A549 (cell line): ENCODE results near the gene MGME1. TPM values are rescaled to one million over a fixed set of nuclear protein-coding genes. Genes with fewer than 3 reads are reported as not detected.

Experiments
- ATAC-seq, 2 experiments: fragments of 200-7000 bp in 1 of 2; fragments of >200 bp in 1 of 2; cut with Nextera tagmentation in 1 of 2; cut with Tn5 transposase in 1 of 2; 3 replicates each; pipeline versions ENCODE4 v1.8.0 to v1.9.1; 2018 to 2020; ENCODE audit warnings: mild to moderate bottlenecking in 1 of 2, moderate library complexity in 1 of 2
- CTCF ChIA-PET: fragments of 300-600 bp; sonication (Branson Sonifier 250); formaldehyde crosslinking; extraction: SDS; loops from one replicate; lab custom pipeline; 2021; ENCODE audit warnings: antibody characterized with exemption, inconsistent platforms; lab: Yijun Ruan, JAX
- POLR2A ChIA-PET: fragments of 350-600 bp; formaldehyde crosslinking; extraction: SDS; loops from one replicate; lab custom pipeline; 2021; ENCODE audit warnings: antibody characterized with exemption, inconsistent platforms; lab: Yijun Ruan, JAX
- DNase-seq, 2 experiments: peaks; one replicate each; pipeline versions ENCODE4 v3.0.0 to v3.0.0-alpha.2; 2011 to 2016; ENCODE audit warnings: low read depth in 1 of 2, low spot score in 1 of 2
- FAIRE-seq: peaks from 2 replicates; lab custom pipeline; 2011; peaks lifted over from hg19 to GRCh38; lab: Jason Lieb, UNC
- H3K27ac ChIP-seq, 2 experiments: fragments of >200 bp; sonication (Bioruptor Twin); formaldehyde crosslinking; 3 replicates each; pipeline ENCODE4 v1.5.1; 2016 to 2017
- H3K4me1 ChIP-seq: fragments of >200 bp; sonication (Bioruptor Twin); formaldehyde crosslinking; 3 replicates; pipeline ENCODE4 v1.6.1; 2016
- H3K4me2 ChIP-seq: fragments of >200 bp; sonication (Bioruptor Twin); formaldehyde crosslinking; 3 replicates; pipeline ENCODE4 v1.6.1; 2016
- H3K4me3 ChIP-seq: fragments of >200 bp; sonication (Bioruptor Twin); formaldehyde crosslinking; 3 replicates; pipeline ENCODE4 v1.5.1; 2016
- H3K9me3 ChIP-seq: fragments of >200 bp; sonication (Bioruptor Twin); formaldehyde crosslinking; 3 replicates; pipeline ENCODE4 v1.6.1; 2016
- CBX2 ChIP-seq: fragments of 200-600 bp; sonication (generic); IDR thresholded peaks from 2 replicates; pipeline ENCODE4 v1.6.1; 2016; ENCODE audit warnings: low read depth, mild to moderate bottlenecking, borderline replicate concordance
- CBX8 ChIP-seq: fragments of 200-600 bp; sonication (generic); IDR thresholded peaks from 2 replicates; pipeline ENCODE4 v1.6.1; 2016
- EHF ChIP-seq: fragments of 250-450 bp; sonication (Bioruptor Pico); IDR thresholded peaks from 2 replicates; pipeline ENCODE4 v1.5.0; 2020; ENCODE audit warnings: mild to moderate bottlenecking
- EHMT2 ChIP-seq: fragments of 200-600 bp; sonication (generic); IDR thresholded peaks from 2 replicates; pipeline ENCODE4 v1.6.1; 2016; ENCODE audit warnings: antibody characterized with exemption, low read depth, mild to moderate bottlenecking, moderate library complexity
- FOSL2 ChIP-seq, 2 experiments: fragments of 450-650 bp in 1 of 2; fragments of >200 bp in 1 of 2; sonication (Bioruptor Twin) in 1 of 2; formaldehyde crosslinking; IDR thresholded peaks; 2 replicates each; pipeline versions ENCODE4 v1.5.0 to v1.6.1; 2016 to 2020; ENCODE audit warnings: mild to moderate bottlenecking in 1 of 2, moderate library complexity in 1 of 2
- HOXB5 ChIP-seq: fragments of 250-450 bp; sonication (Bioruptor Pico); IDR thresholded peaks from 2 replicates; pipeline ENCODE4 v1.5.0; 2020; ENCODE audit warnings: mild to moderate bottlenecking, moderate library complexity
- KDM5A ChIP-seq: fragments of 200-600 bp; sonication (generic); IDR thresholded peaks from 2 replicates; pipeline ENCODE4 v1.6.1; 2016; ENCODE audit warnings: antibody characterized with exemption, mild to moderate bottlenecking
- NPAS2 ChIP-seq: fragments of 250-450 bp; sonication (Bioruptor Pico); IDR thresholded peaks from 2 replicates; pipeline ENCODE4 v1.8.0; 2022; ENCODE audit warnings: mild to moderate bottlenecking, moderate library complexity, borderline replicate concordance
- NR3C1 ChIP-seq: fragments of >200 bp; sonication (Bioruptor Twin); formaldehyde crosslinking; IDR thresholded peaks from 3 replicates; pipeline ENCODE4 v1.6.1; 2017
- POLR2A ChIP-seq: IDR thresholded peaks from 2 replicates; pipeline ENCODE4 v1.6.1; 2012; ENCODE audit warnings: mild to moderate bottlenecking, low read length
- POLR2AphosphoS2 ChIP-seq: conservative IDR thresholded peaks from 2 replicates; pipeline ENCODE4 v1.6.1; 2012; ENCODE audit warnings: low read length, improper control_type of control experiment, inconsistent platforms
- RAD21 ChIP-seq, 2 experiments: fragments of >200 bp in 1 of 2; sonication (Bioruptor Twin) in 1 of 2; formaldehyde crosslinking in 1 of 2; IDR thresholded peaks in 1 of 2; conservative IDR thresholded peaks in 1 of 2; 2 replicates in 1 of 2; 3 replicates in 1 of 2; pipeline ENCODE4 v1.6.1; 2012 to 2018; ENCODE audit warnings: inconsistent platforms in 1 of 2
- RCOR1 ChIP-seq: fragments of 150-350 bp; IDR thresholded peaks from 2 replicates; pipeline ENCODE4 v1.6.1; 2014; ENCODE audit warnings: antibody characterized with exemption, low read length, low read depth
- TFCP2L1 ChIP-seq: fragments of 250-450 bp; sonication (Bioruptor Pico); IDR thresholded peaks from 2 replicates; pipeline ENCODE4 v1.5.0; 2021; ENCODE audit warnings: mild to moderate bottlenecking
- ZC3H11A ChIP-seq: fragments of 450-650 bp; IDR thresholded peaks from 2 replicates; pipeline ENCODE4 v1.6.1; 2014; ENCODE audit warnings: antibody characterized with exemption, mild to moderate bottlenecking
- ZNF302 ChIP-seq: fragments of 250-450 bp; sonication (Bioruptor Pico); IDR thresholded peaks from 2 replicates; pipeline ENCODE4 v1.9.0; 2021; ENCODE audit warnings: inconsistent platforms, mild to moderate bottlenecking, moderate library complexity
- ZSCAN20 ChIP-seq: fragments of 250-450 bp; sonication (Bioruptor Pico); IDR thresholded peaks from 2 replicates; pipeline ENCODE4 v1.8.0; 2022; ENCODE audit warnings: mild to moderate bottlenecking, moderate library complexity
- WGBS: methylation state at CpG from one replicate; pipeline ENCODE4 v1.1.6; 2017; ENCODE audit errors: missing lambda C conversion rate; 5-methylcytosine and 5-hydroxymethylcytosine counted together
- polyA plus RNA-seq, 4 experiments: library from polyadenylated mRNA; depleted of rRNA in 3 of 4; stranded (reverse); fragments of >200 nt; fragmentation: RNase III in 1 of 4; extraction: RNeasy Plus Mini Kit Qiagen cat#74134 plus additional on column Dnase treatment in 1 of 4; gene quantifications; 2 replicates in 3 of 4; 3 replicates in 1 of 4; pipeline ENCODE4 v1.2.3, GENCODE V29; 2011 to 2017
- TF ChIP-seq, protein P1 (sequence below): fragments of 200-600 bp; sonication (generic); IDR thresholded peaks from 2 replicates; pipeline ENCODE4 v1.6.1; 2016; ENCODE audit warnings: antibody characterized with exemption, mild to moderate bottlenecking, moderate library complexity
- TF ChIP-seq, protein P2 (sequence below): fragments of >200 bp; sonication (Bioruptor Twin); formaldehyde crosslinking; IDR thresholded peaks from 3 replicates; pipeline ENCODE4 v1.5.1; 2016
- TF ChIP-seq, protein P3 (sequence below): fragments of 450-650 bp; IDR thresholded peaks from 2 replicates; pipeline ENCODE4 v1.6.1; 2014; ENCODE audit warnings: antibody characterized with exemption

Gene MGME1
- polyA plus RNA-seq, 2 of the 4 experiments (the other 2 are of a cell fraction): 46.6 to 47.9 TPM

DNA sequence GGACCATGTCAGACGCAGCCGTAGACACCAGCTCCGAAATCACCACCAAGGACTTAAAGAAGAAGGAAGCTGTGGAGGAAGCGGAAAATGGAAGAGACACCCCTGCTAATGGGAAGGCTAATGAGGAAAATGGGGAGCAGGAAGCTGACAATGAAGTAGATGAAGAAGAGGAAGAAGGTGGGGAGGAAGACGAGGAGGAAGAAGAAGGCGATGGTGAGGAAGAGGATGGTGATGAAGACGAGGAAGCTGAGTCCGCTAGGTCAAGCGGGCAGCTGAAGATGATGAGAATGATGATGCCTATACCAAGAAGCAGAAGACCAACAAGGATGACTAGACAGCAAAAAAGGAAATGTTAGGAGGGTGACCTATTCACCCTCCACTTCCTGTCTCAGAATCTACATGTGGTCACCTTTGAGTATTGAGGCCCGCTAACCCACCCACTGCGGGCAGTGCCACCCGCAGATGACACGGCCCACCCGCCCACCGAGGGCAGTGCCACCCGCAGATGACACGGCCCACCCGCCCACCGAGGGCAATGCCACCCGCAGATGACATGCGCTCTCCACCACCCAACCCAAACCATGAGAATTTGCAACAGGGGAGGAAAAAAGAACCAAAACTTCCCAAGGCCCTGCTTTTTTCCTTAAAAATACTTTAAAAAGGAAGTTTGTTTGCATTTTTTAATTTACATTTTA, 43.3 kb downstream of the MGME1 start:
- 88% methylated on average over 20 of the region's 21 CpGs for WGBS
- Histone ChIP-seq H3K4me1 (no peaks in the 10 kb centered on the region), H3K4me2 (no peak overlapping the region), H3K4me3 (no peak overlapping the region), H3K27ac (no peak overlapping the region), H3K9me3 (no peaks in the 10 kb centered on the region)
- FAIRE-seq (no peak), DNase-seq (no peak), ATAC-seq (no peak)
- POLR2A ChIA-PET: no interaction called here
- CTCF ChIA-PET: interaction anchor here (1.1 kb wide), 1 partner anchor 10 kb away, joined by 3 read pairs; no protein-coding TSS in a partner anchor
- TF ChIP-seq ZC3H11A (no peak), NR3C1 (no peak)

DNA sequence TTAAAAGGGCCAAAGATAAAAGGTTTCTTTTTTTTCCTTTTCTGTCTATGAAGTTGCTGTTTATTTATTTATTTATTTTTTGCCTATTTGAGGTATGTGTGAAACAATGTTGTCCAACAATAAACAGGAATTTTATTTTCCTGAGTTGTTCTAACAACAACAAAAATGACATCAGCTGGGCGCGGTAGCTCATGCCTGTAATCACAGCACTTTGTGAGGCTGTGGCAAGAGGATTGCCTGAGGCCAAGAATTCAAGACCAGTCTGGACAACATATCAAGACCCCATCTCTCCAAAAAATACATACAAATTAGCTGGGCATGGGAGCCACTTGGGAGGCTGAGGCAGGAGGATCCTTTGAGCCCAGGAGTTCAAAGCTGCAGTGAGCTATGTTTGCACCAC, 44.1 kb downstream of the MGME1 start:
- ChIA-PET POLR2A (no interaction called here), CTCF (interaction anchor here (0.9 to 1.6 kb wide), 4 partner anchors 9 to 382 kb away, joined by 3 to 7 read pairs (median 3); no protein-coding TSS in a partner anchor)
- TF ChIP-seq, protein P1, sequence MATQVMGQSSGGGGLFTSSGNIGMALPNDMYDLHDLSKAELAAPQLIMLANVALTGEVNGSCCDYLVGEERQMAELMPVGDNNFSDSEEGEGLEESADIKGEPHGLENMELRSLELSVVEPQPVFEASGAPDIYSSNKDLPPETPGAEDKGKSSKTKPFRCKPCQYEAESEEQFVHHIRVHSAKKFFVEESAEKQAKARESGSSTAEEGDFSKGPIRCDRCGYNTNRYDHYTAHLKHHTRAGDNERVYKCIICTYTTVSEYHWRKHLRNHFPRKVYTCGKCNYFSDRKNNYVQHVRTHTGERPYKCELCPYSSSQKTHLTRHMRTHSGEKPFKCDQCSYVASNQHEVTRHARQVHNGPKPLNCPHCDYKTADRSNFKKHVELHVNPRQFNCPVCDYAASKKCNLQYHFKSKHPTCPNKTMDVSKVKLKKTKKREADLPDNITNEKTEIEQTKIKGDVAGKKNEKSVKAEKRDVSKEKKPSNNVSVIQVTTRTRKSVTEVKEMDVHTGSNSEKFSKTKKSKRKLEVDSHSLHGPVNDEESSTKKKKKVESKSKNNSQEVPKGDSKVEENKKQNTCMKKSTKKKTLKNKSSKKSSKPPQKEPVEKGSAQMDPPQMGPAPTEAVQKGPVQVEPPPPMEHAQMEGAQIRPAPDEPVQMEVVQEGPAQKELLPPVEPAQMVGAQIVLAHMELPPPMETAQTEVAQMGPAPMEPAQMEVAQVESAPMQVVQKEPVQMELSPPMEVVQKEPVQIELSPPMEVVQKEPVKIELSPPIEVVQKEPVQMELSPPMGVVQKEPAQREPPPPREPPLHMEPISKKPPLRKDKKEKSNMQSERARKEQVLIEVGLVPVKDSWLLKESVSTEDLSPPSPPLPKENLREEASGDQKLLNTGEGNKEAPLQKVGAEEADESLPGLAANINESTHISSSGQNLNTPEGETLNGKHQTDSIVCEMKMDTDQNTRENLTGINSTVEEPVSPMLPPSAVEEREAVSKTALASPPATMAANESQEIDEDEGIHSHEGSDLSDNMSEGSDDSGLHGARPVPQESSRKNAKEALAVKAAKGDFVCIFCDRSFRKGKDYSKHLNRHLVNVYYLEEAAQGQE: no peak
- no peak for TF ChIP-seq CBX2
- TF ChIP-seq POLR2A: no peak
- TF ChIP-seq, protein P2, sequence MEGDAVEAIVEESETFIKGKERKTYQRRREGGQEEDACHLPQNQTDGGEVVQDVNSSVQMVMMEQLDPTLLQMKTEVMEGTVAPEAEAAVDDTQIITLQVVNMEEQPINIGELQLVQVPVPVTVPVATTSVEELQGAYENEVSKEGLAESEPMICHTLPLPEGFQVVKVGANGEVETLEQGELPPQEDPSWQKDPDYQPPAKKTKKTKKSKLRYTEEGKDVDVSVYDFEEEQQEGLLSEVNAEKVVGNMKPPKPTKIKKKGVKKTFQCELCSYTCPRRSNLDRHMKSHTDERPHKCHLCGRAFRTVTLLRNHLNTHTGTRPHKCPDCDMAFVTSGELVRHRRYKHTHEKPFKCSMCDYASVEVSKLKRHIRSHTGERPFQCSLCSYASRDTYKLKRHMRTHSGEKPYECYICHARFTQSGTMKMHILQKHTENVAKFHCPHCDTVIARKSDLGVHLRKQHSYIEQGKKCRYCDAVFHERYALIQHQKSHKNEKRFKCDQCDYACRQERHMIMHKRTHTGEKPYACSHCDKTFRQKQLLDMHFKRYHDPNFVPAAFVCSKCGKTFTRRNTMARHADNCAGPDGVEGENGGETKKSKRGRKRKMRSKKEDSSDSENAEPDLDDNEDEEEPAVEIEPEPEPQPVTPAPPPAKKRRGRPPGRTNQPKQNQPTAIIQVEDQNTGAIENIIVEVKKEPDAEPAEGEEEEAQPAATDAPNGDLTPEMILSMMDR: no peak
- TF ChIP-seq EHMT2: no peak
- no peak for TF ChIP-seq POLR2AphosphoS2
- no peak for TF ChIP-seq RAD21 (conservative IDR thresholded peaks at IDR 0.05 in 1 of 2, IDR thresholded peaks at IDR 0.05 in 1 of 2)
- TF ChIP-seq FOSL2 (IDR thresholded peaks at IDR 0.05): no peak
- no peak for TF ChIP-seq FOSL2 (CRISPR knock-in tag; IDR thresholded peaks at IDR 0.05)
- TF ChIP-seq KDM5A: no peak
- no peak for TF ChIP-seq NPAS2 (CRISPR knock-in tag)
- TF ChIP-seq ZNF302 (CRISPR knock-in tag): no peak
- TF ChIP-seq TFCP2L1: no peak
- no peak for TF ChIP-seq CBX8
- TF ChIP-seq EHF (CRISPR knock-in tag): no peak
- TF ChIP-seq HOXB5 (CRISPR knock-in tag): no peak
- no peak for TF ChIP-seq ZSCAN20 (CRISPR knock-in tag)
- TF ChIP-seq, protein P3, sequence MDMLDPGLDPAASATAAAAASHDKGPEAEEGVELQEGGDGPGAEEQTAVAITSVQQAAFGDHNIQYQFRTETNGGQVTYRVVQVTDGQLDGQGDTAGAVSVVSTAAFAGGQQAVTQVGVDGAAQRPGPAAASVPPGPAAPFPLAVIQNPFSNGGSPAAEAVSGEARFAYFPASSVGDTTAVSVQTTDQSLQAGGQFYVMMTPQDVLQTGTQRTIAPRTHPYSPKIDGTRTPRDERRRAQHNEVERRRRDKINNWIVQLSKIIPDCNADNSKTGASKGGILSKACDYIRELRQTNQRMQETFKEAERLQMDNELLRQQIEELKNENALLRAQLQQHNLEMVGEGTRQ: no peak
- TF ChIP-seq RCOR1: no peak
- FAIRE-seq (no peak), DNase-seq (no peak), ATAC-seq (no peak)
- WGBS: 91% methylated on average over 2 of the region's 2 CpGs
- no peak overlapping the region for H3K4me2 ChIP-seq
- H3K27ac ChIP-seq: no peak overlapping the region
- no peak overlapping the region for H3K4me3 ChIP-seq
- H3K4me1 ChIP-seq: no peaks in the 10 kb centered on the region
- H3K9me3 ChIP-seq: no peaks in the 10 kb centered on the region
